ENCODE data around the gene LAMA4. TPM values are rescaled to one million over a fixed set of nuclear protein-coding genes. Genes with fewer than 3 reads are reported as not detected.

Gene LAMA4
- polyA plus RNA-seq, 1 donor from 2014 or later = 0.69 TPM

DNA sequence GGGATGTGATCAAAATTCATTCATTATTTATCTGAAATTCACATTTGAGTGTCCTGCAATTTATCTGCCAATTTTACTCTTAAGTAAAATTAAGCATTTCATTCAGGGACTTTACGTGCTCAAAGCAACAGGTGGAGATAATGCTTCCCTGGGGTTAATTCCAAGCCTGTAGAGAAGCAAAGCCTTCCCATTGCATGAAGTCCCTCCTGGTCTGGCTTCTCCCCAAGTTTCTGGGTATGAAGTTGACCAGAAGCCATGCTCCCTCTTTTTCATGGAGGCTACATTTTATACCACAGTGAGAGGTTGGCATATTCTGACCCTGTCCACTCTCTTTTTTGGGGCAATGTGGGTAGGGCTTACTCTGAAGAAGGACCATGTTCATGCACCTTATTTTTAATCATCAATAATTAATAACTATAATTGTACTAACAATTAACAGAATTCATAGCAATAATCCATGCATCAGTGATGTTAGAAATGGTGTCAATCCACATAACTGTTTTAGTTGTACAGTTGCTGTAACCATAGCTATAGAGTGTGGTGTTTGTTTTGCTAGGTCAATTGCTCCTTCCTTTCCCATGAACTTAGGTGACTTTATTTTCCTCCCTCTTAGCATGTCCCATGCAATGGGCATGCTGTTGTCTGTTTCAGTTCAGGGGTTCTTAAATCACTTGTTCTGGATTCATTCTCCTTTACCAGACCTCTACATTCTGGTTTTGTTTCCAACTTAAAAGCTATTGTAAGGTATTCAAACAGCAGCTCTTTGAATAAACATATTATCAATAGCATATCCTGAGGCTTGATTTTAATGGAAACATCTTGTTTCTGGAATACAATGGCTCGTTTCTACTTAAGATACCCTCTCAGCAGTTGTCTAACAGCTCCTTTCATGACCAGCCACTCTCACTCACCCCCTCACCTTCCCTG is 1.5 kb downstream of the LAMA4 start:
- H3K9me2 ChIP-seq (ENCODE audit: insufficient read depth, low read length) = no peaks in the 10 kb centered on the region
- H3K36me3 ChIP-seq (ENCODE audit: insufficient read depth, low read length) = no peaks in the 10 kb centered on the region
- no peak overlapping the region for H3K4me2 ChIP-seq (ENCODE audit: low read length)
- H3K27me3 ChIP-seq (ENCODE audit: insufficient read depth, low read depth, low read length) = peaks cover 28% of the 10 kb centered on the region
- no peak overlapping the region for H2AFZ ChIP-seq (ENCODE audit: low read depth, low read length)
- no peak overlapping the region for H3K27ac ChIP-seq (ENCODE audit: low read length)
- H3F3A ChIP-seq (ENCODE audit: insufficient read depth, low read length, poor library complexity, severe bottlenecking) = no peaks in the 10 kb centered on the region
- no peaks in the 10 kb centered on the region for H3K9me3 ChIP-seq (ENCODE audit: low read length)
- H4K20me1 ChIP-seq (ENCODE audit: insufficient read depth) = no peaks in the 10 kb centered on the region
- H3K79me2 ChIP-seq (replicated peaks; ENCODE audit: insufficient read depth, low read length) = no peaks in the 10 kb centered on the region
- H3K4me3 ChIP-seq (ENCODE audit: low read length) = peak overlapping the region; percentile 72
- no peak overlapping the region for H3K9ac ChIP-seq (ENCODE audit: low read length)
- TF ChIP-seq EP300 (conservative IDR thresholded peaks at IDR 0.05; ENCODE audit: poor library complexity, severe bottlenecking) = no peak
- no peak for TF ChIP-seq SMC3 (conservative IDR thresholded peaks at IDR 0.05; ENCODE audit: poor library complexity)
- no peak for TF ChIP-seq POLR2AphosphoS5 (IDR thresholded peaks at IDR 0.05)
- TF ChIP-seq MXI1 (conservative IDR thresholded peaks at IDR 0.05; ENCODE audit: poor library complexity, severe bottlenecking) = no peak
- TF ChIP-seq, protein P1, sequence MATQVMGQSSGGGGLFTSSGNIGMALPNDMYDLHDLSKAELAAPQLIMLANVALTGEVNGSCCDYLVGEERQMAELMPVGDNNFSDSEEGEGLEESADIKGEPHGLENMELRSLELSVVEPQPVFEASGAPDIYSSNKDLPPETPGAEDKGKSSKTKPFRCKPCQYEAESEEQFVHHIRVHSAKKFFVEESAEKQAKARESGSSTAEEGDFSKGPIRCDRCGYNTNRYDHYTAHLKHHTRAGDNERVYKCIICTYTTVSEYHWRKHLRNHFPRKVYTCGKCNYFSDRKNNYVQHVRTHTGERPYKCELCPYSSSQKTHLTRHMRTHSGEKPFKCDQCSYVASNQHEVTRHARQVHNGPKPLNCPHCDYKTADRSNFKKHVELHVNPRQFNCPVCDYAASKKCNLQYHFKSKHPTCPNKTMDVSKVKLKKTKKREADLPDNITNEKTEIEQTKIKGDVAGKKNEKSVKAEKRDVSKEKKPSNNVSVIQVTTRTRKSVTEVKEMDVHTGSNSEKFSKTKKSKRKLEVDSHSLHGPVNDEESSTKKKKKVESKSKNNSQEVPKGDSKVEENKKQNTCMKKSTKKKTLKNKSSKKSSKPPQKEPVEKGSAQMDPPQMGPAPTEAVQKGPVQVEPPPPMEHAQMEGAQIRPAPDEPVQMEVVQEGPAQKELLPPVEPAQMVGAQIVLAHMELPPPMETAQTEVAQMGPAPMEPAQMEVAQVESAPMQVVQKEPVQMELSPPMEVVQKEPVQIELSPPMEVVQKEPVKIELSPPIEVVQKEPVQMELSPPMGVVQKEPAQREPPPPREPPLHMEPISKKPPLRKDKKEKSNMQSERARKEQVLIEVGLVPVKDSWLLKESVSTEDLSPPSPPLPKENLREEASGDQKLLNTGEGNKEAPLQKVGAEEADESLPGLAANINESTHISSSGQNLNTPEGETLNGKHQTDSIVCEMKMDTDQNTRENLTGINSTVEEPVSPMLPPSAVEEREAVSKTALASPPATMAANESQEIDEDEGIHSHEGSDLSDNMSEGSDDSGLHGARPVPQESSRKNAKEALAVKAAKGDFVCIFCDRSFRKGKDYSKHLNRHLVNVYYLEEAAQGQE (IDR thresholded peaks at IDR 0.05; ENCODE audit: borderline replicate concordance) = no peak
- no peak for TF ChIP-seq EZH2 (IDR thresholded peaks at IDR 0.05; ENCODE audit: borderline replicate concordance, insufficient read depth, low read length, poor library complexity, severe bottlenecking)
- no peak for TF ChIP-seq TAF1 (IDR thresholded peaks at IDR 0.05; ENCODE audit: low read depth)
- TF ChIP-seq, protein P2, sequence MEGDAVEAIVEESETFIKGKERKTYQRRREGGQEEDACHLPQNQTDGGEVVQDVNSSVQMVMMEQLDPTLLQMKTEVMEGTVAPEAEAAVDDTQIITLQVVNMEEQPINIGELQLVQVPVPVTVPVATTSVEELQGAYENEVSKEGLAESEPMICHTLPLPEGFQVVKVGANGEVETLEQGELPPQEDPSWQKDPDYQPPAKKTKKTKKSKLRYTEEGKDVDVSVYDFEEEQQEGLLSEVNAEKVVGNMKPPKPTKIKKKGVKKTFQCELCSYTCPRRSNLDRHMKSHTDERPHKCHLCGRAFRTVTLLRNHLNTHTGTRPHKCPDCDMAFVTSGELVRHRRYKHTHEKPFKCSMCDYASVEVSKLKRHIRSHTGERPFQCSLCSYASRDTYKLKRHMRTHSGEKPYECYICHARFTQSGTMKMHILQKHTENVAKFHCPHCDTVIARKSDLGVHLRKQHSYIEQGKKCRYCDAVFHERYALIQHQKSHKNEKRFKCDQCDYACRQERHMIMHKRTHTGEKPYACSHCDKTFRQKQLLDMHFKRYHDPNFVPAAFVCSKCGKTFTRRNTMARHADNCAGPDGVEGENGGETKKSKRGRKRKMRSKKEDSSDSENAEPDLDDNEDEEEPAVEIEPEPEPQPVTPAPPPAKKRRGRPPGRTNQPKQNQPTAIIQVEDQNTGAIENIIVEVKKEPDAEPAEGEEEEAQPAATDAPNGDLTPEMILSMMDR (IDR thresholded peaks at IDR 0.05; ENCODE audit: poor library complexity, severe bottlenecking) = no peak
- TF ChIP-seq RAD21 (conservative IDR thresholded peaks at IDR 0.05) = no peak

DNA sequence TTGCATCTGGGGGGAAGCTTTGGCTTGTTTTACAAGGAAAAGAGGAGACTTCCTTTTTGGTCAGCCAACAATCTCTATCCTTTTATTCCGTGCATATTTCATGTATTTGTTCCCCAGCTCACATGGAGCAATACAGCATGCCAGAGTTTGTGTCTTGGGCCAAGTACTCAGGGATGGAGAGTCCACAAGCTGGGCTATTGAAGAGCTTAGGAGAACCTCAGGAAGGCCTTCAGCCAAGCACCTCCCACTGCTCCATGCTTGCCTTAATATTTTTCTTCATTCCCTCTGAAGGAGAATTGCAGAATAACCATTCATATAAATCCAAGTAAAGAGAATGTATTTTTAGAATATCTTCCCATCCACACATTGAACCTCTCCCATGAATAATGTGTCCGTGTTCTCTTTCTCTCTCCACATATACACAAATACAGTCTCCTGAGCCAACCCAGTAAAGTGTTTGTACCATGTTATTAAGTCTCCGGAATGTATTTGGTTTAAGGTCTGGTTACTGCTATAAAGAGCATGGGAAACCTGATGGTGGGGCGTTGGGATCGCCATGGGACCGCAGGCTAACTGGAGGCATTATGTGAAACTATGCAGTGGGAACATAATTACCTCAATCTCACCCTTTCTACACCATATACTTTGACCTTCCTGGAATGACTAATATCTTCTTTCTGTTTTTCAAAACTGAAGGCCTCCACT is 3.0 kb downstream of the LAMA4 start:
- no peak overlapping the region for H2AFZ ChIP-seq (ENCODE audit: low read depth, low read length)
- H3K4me3 ChIP-seq (ENCODE audit: low read length) = no peak overlapping the region
- no peaks in the 10 kb centered on the region for H3F3A ChIP-seq (ENCODE audit: insufficient read depth, low read length, poor library complexity, severe bottlenecking)
- H3K79me2 ChIP-seq (replicated peaks; ENCODE audit: insufficient read depth, low read length) = no peaks in the 10 kb centered on the region
- no peaks in the 10 kb centered on the region for H3K9me3 ChIP-seq (ENCODE audit: low read length)
- H3K27me3 ChIP-seq (ENCODE audit: insufficient read depth, low read depth, low read length) = peaks cover 28% of the 10 kb centered on the region
- H3K9me2 ChIP-seq (ENCODE audit: insufficient read depth, low read length) = no peaks in the 10 kb centered on the region
- TF ChIP-seq RAD21 (conservative IDR thresholded peaks at IDR 0.05) (no peak), EP300 (conservative IDR thresholded peaks at IDR 0.05; ENCODE audit: poor library complexity, severe bottlenecking) (no peak)
- TF ChIP-seq, protein P2 (IDR thresholded peaks at IDR 0.05; ENCODE audit: poor library complexity, severe bottlenecking) = no peak
- no peak overlapping the region for H3K27ac ChIP-seq (ENCODE audit: low read length)
- no peaks in the 10 kb centered on the region for H4K20me1 ChIP-seq (ENCODE audit: insufficient read depth)
- no peak overlapping the region for H3K4me2 ChIP-seq (ENCODE audit: low read length)
- H3K9ac ChIP-seq (ENCODE audit: low read length) = no peak overlapping the region
- H3K36me3 ChIP-seq (ENCODE audit: insufficient read depth, low read length) = no peaks in the 10 kb centered on the region
